GM12875 (cell line): ENCODE results near the gene UBQLN3.

Source experiments
- H3K4me3 ChIP-seq: one replicate; pipeline ENCODE4 v1.5.1; 2011; ENCODE audit warnings: low read depth, low read length, control low read depth
- CTCF ChIP-seq: IDR thresholded peaks from 2 replicates; pipeline ENCODE4 v1.5.1; 2011; ENCODE audit warnings: low read depth, mild to moderate bottlenecking, control low read depth, inconsistent platforms, low read length, moderate library complexity, borderline replicate concordance; ENCODE audit not compliant: insufficient read depth

UBQLN3 gene

GRCh38 chr11:5509803-5510202 is at the start of gene UBQLN3:
TSS of gene UBQLN3 (minus strand) at chr11:5509957. CDS start at chr11:5509558, 399 bp downstream.
- no peak for TF ChIP-seq CTCF
- no peak within 1 kb of the TSS for H3K4me3 ChIP-seq

GRCh38 chr11:5557751-5558150 is 48.0 kb upstream of the UBQLN3 start:
- no peak for TF ChIP-seq CTCF
- H3K4me3 ChIP-seq: no peak overlapping the region

DNA sequence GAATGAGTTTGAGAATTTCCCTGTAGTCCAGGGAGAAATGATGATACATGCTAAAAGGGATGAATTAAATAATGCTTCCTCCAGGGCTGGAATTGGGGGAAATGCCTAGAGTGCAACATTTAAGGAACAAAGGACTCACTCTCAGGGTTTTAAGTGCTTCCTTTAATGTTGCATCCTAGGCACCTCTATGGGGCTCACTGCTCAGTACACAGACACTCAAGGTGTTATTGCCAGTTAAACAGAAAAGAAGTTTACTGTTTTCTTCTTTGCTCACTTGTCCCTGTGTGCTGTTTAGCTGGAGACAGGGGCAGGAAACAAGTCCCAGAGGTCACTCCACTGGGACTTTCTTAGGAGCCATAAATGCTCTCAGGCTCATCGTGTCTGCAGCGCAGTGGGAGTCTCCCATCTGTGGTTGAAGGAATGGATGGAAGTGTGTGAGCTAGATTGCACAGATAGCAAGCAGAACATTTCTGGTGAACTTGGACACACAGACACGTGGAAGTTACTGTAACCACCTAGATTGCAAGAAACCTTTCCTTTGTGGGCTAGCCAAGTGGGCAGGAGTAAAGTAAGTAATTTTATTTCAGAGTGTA is 46.9 kb upstream of the UBQLN3 start:
- no peak for TF ChIP-seq CTCF
- H3K4me3 ChIP-seq: no peak overlapping the region

- no peak for TF ChIP-seq CTCF
- no peak overlapping the region for H3K4me3 ChIP-seq
Measured at GRCh38 chr11:5553343-5553742, 43.6 kb upstream of the UBQLN3 start.

- no peak for TF ChIP-seq CTCF
- H3K4me3 ChIP-seq: no peak overlapping the region
Measured at GRCh38 chr11:5550440-5551095, 40.8 kb upstream of the UBQLN3 start.

DNA sequence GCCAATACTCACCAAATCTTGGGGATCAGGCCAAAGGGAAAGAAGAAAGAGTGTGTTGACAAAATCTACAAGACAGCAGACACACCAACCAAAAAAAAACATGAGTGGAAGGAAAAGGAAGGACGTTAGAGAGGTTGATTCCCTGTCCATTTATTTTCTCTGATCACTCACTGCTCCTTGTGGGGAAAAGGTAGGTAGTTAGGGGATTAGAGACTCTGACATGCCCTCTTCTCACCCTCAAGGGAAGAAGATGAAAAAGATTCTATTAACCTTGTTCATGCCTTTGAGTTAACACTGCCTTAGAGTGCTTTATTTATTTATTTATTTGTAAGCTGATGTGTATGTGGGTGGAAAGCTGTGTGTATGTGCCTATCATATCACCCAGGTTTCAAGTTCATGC is 38.7 kb upstream of the UBQLN3 start, which contains the start of gene OR52H1:
TSS of gene OR52H1 (minus strand) at position 101 of the 400 bp plus-strand sequence. CDS start 3,035 bp downstream, outside the sequence.
- TF ChIP-seq CTCF: no peak
- no peak within 1 kb of the TSS for H3K4me3 ChIP-seq

DNA sequence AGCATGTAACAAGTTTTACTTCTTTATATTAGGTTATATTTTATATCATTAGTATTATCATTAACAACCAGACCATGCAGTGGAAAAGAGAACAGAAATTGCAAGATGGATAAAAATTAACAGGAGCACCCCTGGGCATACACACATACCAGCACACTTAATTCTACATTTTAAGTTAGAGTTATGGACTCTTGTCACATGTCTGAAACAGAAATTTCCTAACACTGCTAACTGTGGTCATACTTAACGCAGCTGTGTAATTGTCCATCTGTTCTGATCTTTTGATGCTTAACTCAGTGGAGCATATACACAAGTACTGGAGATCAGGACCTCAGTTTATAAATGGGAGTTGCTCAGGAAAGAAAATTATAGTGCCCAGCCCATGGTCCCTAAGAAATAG is 38.2 kb upstream of the UBQLN3 start:
- TF ChIP-seq CTCF: no peak
- no peak overlapping the region for H3K4me3 ChIP-seq
